A549 (cell line): ENCODE measurements around the gene FCSK. TPM values are rescaled to one million over a fixed set of nuclear protein-coding genes. Genes with fewer than 3 reads are reported as not detected.

Experiments used
- ATAC-seq, 2 experiments: fragments of 200-7000 bp in 1 of 2; fragments of >200 bp in 1 of 2; cut with Nextera tagmentation in 1 of 2; cut with Tn5 transposase in 1 of 2; 3 replicates each; pipeline versions ENCODE4 v1.8.0 to v1.9.1; 2018 to 2020; ENCODE audit warnings: mild to moderate bottlenecking in 1 of 2, moderate library complexity in 1 of 2
- CTCF ChIA-PET: fragments of 300-600 bp; sonication (Branson Sonifier 250); formaldehyde crosslinking; extraction: SDS; loops from one replicate; lab custom pipeline; 2021; ENCODE audit warnings: antibody characterized with exemption, inconsistent platforms; lab: Yijun Ruan, JAX
- POLR2A ChIA-PET: fragments of 350-600 bp; formaldehyde crosslinking; extraction: SDS; loops from one replicate; lab custom pipeline; 2021; ENCODE audit warnings: antibody characterized with exemption, inconsistent platforms; lab: Yijun Ruan, JAX
- DNase-seq, 2 experiments: peaks; one replicate each; pipeline versions ENCODE4 v3.0.0 to v3.0.0-alpha.2; 2011 to 2016; ENCODE audit warnings: low read depth in 1 of 2, low spot score in 1 of 2
- FAIRE-seq: peaks from 2 replicates; lab custom pipeline; 2011; peaks lifted over from hg19 to GRCh38; lab: Jason Lieb, UNC
- H3K27ac ChIP-seq, 2 experiments: fragments of >200 bp; sonication (Bioruptor Twin); formaldehyde crosslinking; 3 replicates each; pipeline ENCODE4 v1.5.1; 2016 to 2017
- H3K4me1 ChIP-seq: fragments of >200 bp; sonication (Bioruptor Twin); formaldehyde crosslinking; 3 replicates; pipeline ENCODE4 v1.6.1; 2016
- H3K4me2 ChIP-seq: fragments of >200 bp; sonication (Bioruptor Twin); formaldehyde crosslinking; 3 replicates; pipeline ENCODE4 v1.6.1; 2016
- H3K4me3 ChIP-seq: fragments of >200 bp; sonication (Bioruptor Twin); formaldehyde crosslinking; 3 replicates; pipeline ENCODE4 v1.5.1; 2016
- H3K9me3 ChIP-seq: fragments of >200 bp; sonication (Bioruptor Twin); formaldehyde crosslinking; 3 replicates; pipeline ENCODE4 v1.6.1; 2016
- BHLHE40 ChIP-seq: IDR thresholded peaks from 2 replicates; pipeline ENCODE4 v1.6.1; 2012; ENCODE audit warnings: low read depth, low read length, inconsistent platforms
- CEBPB ChIP-seq, 2 experiments: fragments of >200 bp in 1 of 2; sonication (Bioruptor Twin) in 1 of 2; formaldehyde crosslinking in 1 of 2; IDR thresholded peaks; 2 replicates each; pipeline ENCODE4 v1.6.1; 2012 to 2016
- EHF ChIP-seq: fragments of 250-450 bp; sonication (Bioruptor Pico); IDR thresholded peaks from 2 replicates; pipeline ENCODE4 v1.5.0; 2020; ENCODE audit warnings: mild to moderate bottlenecking
- EHMT2 ChIP-seq: fragments of 200-600 bp; sonication (generic); IDR thresholded peaks from 2 replicates; pipeline ENCODE4 v1.6.1; 2016; ENCODE audit warnings: antibody characterized with exemption, low read depth, mild to moderate bottlenecking, moderate library complexity
- EP300 ChIP-seq, 2 experiments: fragments of >200 bp; sonication (Bioruptor Twin); formaldehyde crosslinking; IDR thresholded peaks; 2 replicates in 1 of 2; 3 replicates in 1 of 2; pipeline ENCODE4 v1.6.1; 2016 to 2017
- FOXS1 ChIP-seq: fragments of 250-450 bp; sonication (Bioruptor Pico); IDR thresholded peaks from 2 replicates; pipeline ENCODE4 v1.5.0; 2020; ENCODE audit warnings: mild to moderate bottlenecking, moderate library complexity
- GATA3 ChIP-seq: IDR thresholded peaks from 2 replicates; pipeline ENCODE4 v1.6.1; 2012; ENCODE audit warnings: borderline replicate concordance
- HDAC2 ChIP-seq: fragments of 200-600 bp; sonication (generic); IDR thresholded peaks from 2 replicates; pipeline ENCODE4 v1.6.1; 2016
- HOXB13 ChIP-seq: fragments of 250-450 bp; sonication (Bioruptor Pico); IDR thresholded peaks from 2 replicates; pipeline ENCODE4 v1.5.0; 2020; ENCODE audit warnings: low read depth, mild to moderate bottlenecking, moderate library complexity
- JUN ChIP-seq, 2 experiments: fragments of >200 bp; sonication (Bioruptor Twin); formaldehyde crosslinking; IDR thresholded peaks; 2 replicates in 1 of 2; 3 replicates in 1 of 2; pipeline ENCODE4 v1.6.1; 2016 to 2017
- KDM5A ChIP-seq: fragments of 200-600 bp; sonication (generic); IDR thresholded peaks from 2 replicates; pipeline ENCODE4 v1.6.1; 2016; ENCODE audit warnings: antibody characterized with exemption, mild to moderate bottlenecking
- MAFK ChIP-seq: fragments of 450-650 bp; IDR thresholded peaks from 2 replicates; pipeline ENCODE4 v1.6.1; 2014; ENCODE audit not compliant: partially characterized antibody
- MAZ ChIP-seq: fragments of 150-350 bp; IDR thresholded peaks from 2 replicates; pipeline ENCODE4 v1.6.1; 2014; ENCODE audit warnings: antibody characterized with exemption, low read depth, low read length, borderline replicate concordance
- MYC ChIP-seq: IDR thresholded peaks from 2 replicates; pipeline ENCODE4 v1.6.1; 2012; ENCODE audit warnings: mild to moderate bottlenecking, inconsistent platforms, low read length, improper control_type of control experiment, borderline replicate concordance
- NFE2L2 ChIP-seq: fragments of 150-350 bp; conservative IDR thresholded peaks from 2 replicates; pipeline ENCODE4 v1.6.1; 2014; ENCODE audit warnings: low read length
- NPAS2 ChIP-seq: fragments of 250-450 bp; sonication (Bioruptor Pico); IDR thresholded peaks from 2 replicates; pipeline ENCODE4 v1.8.0; 2022; ENCODE audit warnings: mild to moderate bottlenecking, moderate library complexity, borderline replicate concordance
- PHF8 ChIP-seq: fragments of 200-600 bp; sonication (generic); IDR thresholded peaks from 2 replicates; pipeline ENCODE4 v1.6.1; 2016; ENCODE audit warnings: low read depth, mild to moderate bottlenecking, antibody characterized with exemption, moderate library complexity, borderline replicate concordance
- TFCP2L1 ChIP-seq: fragments of 250-450 bp; sonication (Bioruptor Pico); IDR thresholded peaks from 2 replicates; pipeline ENCODE4 v1.5.0; 2021; ENCODE audit warnings: mild to moderate bottlenecking
- TP53 ChIP-seq: fragments of 250-450 bp; sonication (Bioruptor Pico); IDR thresholded peaks from 2 replicates; pipeline ENCODE4 v1.5.0; 2021; ENCODE audit warnings: mild to moderate bottlenecking, moderate library complexity
- ZFP36 ChIP-seq: fragments of 450-650 bp; IDR thresholded peaks from 2 replicates; pipeline ENCODE4 v1.6.1; 2014; ENCODE audit warnings: borderline replicate concordance; ENCODE audit not compliant: partially characterized antibody
- whole genome bisulfite sequencing: methylation state at CpG from one replicate; pipeline ENCODE4 v1.1.6; 2017; ENCODE audit errors: missing lambda C conversion rate; 5-methylcytosine and 5-hydroxymethylcytosine counted together
- polyA plus RNA-seq, 4 experiments: library from polyadenylated mRNA; depleted of rRNA in 3 of 4; stranded (reverse); fragments of >200 nt; fragmentation: RNase III in 1 of 4; extraction: RNeasy Plus Mini Kit Qiagen cat#74134 plus additional on column Dnase treatment in 1 of 4; gene quantifications; 2 replicates in 3 of 4; 3 replicates in 1 of 4; pipeline ENCODE4 v1.2.3, GENCODE V29; 2011 to 2017
- TF ChIP-seq, protein P1 (sequence below): fragments of >200 bp; sonication (Bioruptor Twin); formaldehyde crosslinking; IDR thresholded peaks from 2 replicates; pipeline ENCODE4 v1.6.1; 2016
- TF ChIP-seq, protein P2 (sequence below): fragments of 150-350 bp; IDR thresholded peaks from 2 replicates; pipeline ENCODE4 v1.6.1; 2014; ENCODE audit warnings: low read depth, mild to moderate bottlenecking, low read length
- TF ChIP-seq, protein P3 (sequence below): fragments of 450-650 bp; IDR thresholded peaks from 2 replicates; pipeline ENCODE4 v1.6.1; 2014; ENCODE audit warnings: antibody characterized with exemption
- TF ChIP-seq, protein P4 (sequence below): IDR thresholded peaks from 2 replicates; pipeline ENCODE4 v1.6.1; 2012
- TF ChIP-seq, protein P5 (sequence below): fragments of 250-450 bp; sonication (Bioruptor Pico); IDR thresholded peaks from 2 replicates; pipeline ENCODE4 v1.5.0; 2020; ENCODE audit warnings: low read depth, mild to moderate bottlenecking, moderate library complexity
- TF ChIP-seq, protein P6 (sequence below): fragments of >200 bp; sonication (Bioruptor Twin); formaldehyde crosslinking; IDR thresholded peaks from 3 replicates; pipeline ENCODE4 v1.6.1; 2016
- TF ChIP-seq, protein P7 (sequence below): IDR thresholded peaks from 2 replicates; pipeline ENCODE4 v1.6.1; 2012; ENCODE audit warnings: low read depth, borderline replicate concordance

The FCSK gene
- polyA plus RNA-seq, 2 of the 4 experiments (the other 2 are of a cell fraction): 5.7 to 6.8 TPM

DNA sequence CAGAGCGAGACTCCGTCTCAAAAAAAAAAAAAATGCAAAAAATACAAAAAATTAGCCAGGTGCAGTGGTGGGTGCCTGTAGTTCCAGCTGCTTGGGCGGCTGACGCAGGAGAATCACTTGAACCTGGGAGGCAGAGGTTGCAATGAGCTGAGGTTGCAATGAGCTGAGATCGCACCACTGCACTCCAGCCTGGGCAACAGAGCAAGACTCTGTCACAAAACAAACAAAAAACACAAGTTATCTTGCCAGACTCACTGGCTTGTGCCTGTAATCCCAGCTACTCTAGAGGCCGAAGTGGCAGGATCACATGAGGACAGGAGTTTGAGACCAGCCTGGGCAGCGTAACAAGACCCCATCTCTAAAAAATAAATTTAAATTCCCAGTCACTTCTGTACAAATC lies 12.1 kb upstream of the FCSK start:
- Histone ChIP-seq H3K9me3 (no peaks in the 10 kb centered on the region), H3K4me3 (no peak overlapping the region), H3K4me2 (no peak overlapping the region), H3K27ac (no peak overlapping the region), H3K4me1 (peaks cover 16% of the 10 kb centered on the region)
- WGBS: 90% methylated on average over 7 of the region's 7 CpGs
- DNase-seq (no peak), FAIRE-seq (no peak), ATAC-seq (no peak)
- TF ChIP-seq ZFP36: no peak
- TF ChIP-seq JUN (IDR thresholded peaks at IDR 0.05): no peak
- no peak for TF ChIP-seq EHF (CRISPR knock-in tag)
- TF ChIP-seq, protein P1, sequence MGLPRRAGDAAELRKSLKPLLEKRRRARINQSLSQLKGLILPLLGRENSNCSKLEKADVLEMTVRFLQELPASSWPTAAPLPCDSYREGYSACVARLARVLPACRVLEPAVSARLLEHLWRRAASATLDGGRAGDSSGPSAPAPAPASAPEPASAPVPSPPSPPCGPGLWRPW: no peak
- no peak for TF ChIP-seq PHF8
- TF ChIP-seq FOXS1 (CRISPR knock-in tag): no peak
- no peak for TF ChIP-seq NFE2L2
- no peak for TF ChIP-seq MAZ
- TF ChIP-seq, protein P2, sequence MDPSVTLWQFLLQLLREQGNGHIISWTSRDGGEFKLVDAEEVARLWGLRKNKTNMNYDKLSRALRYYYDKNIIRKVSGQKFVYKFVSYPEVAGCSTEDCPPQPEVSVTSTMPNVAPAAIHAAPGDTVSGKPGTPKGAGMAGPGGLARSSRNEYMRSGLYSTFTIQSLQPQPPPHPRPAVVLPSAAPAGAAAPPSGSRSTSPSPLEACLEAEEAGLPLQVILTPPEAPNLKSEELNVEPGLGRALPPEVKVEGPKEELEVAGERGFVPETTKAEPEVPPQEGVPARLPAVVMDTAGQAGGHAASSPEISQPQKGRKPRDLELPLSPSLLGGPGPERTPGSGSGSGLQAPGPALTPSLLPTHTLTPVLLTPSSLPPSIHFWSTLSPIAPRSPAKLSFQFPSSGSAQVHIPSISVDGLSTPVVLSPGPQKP: no peak
- TF ChIP-seq EP300 (IDR thresholded peaks at IDR 0.05): no peak
- no peak for TF ChIP-seq MYC
- TF ChIP-seq, protein P3, sequence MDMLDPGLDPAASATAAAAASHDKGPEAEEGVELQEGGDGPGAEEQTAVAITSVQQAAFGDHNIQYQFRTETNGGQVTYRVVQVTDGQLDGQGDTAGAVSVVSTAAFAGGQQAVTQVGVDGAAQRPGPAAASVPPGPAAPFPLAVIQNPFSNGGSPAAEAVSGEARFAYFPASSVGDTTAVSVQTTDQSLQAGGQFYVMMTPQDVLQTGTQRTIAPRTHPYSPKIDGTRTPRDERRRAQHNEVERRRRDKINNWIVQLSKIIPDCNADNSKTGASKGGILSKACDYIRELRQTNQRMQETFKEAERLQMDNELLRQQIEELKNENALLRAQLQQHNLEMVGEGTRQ: no peak
- TF ChIP-seq KDM5A: no peak
- no peak for TF ChIP-seq NPAS2
- no peak for TF ChIP-seq HDAC2
- TF ChIP-seq, protein P4, sequence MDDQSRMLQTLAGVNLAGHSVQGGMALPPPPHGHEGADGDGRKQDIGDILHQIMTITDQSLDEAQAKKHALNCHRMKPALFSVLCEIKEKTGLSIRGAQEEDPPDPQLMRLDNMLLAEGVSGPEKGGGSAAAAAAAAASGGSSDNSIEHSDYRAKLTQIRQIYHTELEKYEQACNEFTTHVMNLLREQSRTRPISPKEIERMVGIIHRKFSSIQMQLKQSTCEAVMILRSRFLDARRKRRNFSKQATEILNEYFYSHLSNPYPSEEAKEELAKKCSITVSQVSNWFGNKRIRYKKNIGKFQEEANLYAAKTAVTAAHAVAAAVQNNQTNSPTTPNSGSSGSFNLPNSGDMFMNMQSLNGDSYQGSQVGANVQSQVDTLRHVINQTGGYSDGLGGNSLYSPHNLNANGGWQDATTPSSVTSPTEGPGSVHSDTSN: no peak
- TF ChIP-seq CEBPB (IDR thresholded peaks at IDR 0.05): no peak
- POLR2A ChIA-PET: no interaction called here
- CTCF ChIA-PET: interaction anchor here (0.8 to 2.2 kb wide), 3 partner anchors 18 to 28 kb away, joined by 3 to 8 read pairs (median 3); no protein-coding TSS in a partner anchor

DNA sequence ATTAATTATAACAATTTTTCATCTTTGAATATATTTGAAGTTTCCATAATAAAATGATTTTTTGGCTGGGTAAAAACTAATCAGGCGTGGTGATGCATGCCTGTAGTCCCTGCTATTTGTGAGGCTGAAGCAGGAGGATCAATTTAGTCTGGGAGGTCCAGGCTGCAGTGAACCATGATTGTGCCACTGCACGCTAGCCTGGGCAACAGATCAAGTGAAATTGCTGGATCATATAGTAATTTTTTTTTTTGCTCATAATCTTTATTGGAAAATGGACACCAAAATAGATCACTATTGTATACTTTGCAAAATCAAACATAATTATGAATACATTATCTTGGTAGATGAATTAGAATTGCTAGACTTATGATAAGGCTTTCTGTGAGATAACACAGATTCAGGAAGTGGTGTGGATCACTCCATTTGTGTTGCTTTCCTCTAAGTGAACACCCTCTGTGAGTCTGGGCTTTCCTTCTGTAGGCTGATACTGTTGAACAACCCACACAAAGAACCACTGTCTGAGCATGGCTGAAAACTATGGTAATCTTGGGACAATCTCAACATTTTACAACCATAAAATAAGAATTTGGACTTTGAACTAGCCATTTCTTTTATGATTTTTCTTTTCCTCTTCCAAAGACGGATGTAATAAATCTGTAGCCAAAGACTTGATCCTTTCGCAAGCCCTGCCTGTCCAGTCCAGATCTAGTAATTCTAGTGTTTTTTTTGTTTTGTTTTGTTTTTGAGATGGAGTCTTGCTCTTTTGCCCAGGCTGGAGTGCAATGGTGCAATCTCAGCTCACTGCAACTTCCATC lies 9.9 kb upstream of the FCSK start:
- no peak overlapping the region for H3K4me3 ChIP-seq
- H3K27ac ChIP-seq: no peak overlapping the region
- CTCF ChIA-PET: interaction anchor here (0.7 to 1.1 kb wide), 2 partner anchors 19 to 26 kb away, joined by 3 to 5 read pairs; no protein-coding TSS in a partner anchor
- peak in 1 of 2 experiments; percentile 27; a peak in 1 of 6 replicates for ATAC-seq
- POLR2A ChIA-PET: no interaction called here
- 84% methylated on average over 4 of the region's 4 CpGs for WGBS
- no peak for DNase-seq
- peaks cover 12% of the 10 kb centered on the region for H3K4me1 ChIP-seq
- no peaks in the 10 kb centered on the region for H3K9me3 ChIP-seq
- H3K4me2 ChIP-seq: 0 out of 3 replicates have a peak overlapping the region, but pooled peaks have one; percentile 26
- FAIRE-seq: no peak
- no peak for TF ChIP-seq MAZ
- TF ChIP-seq, protein P5, sequence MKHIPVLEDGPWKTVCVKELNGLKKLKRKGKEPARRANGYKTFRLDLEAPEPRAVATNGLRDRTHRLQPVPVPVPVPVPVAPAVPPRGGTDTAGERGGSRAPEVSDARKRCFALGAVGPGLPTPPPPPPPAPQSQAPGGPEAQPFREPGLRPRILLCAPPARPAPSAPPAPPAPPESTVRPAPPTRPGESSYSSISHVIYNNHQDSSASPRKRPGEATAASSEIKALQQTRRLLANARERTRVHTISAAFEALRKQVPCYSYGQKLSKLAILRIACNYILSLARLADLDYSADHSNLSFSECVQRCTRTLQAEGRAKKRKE (CRISPR knock-in tag): no peak
- TF ChIP-seq, protein P4: no peak
- no peak for TF ChIP-seq GATA3
- no peak for TF ChIP-seq PHF8
- no peak for TF ChIP-seq HDAC2
- no peak for TF ChIP-seq TFCP2L1
- TF ChIP-seq EHMT2: no peak
- TF ChIP-seq, protein P6, sequence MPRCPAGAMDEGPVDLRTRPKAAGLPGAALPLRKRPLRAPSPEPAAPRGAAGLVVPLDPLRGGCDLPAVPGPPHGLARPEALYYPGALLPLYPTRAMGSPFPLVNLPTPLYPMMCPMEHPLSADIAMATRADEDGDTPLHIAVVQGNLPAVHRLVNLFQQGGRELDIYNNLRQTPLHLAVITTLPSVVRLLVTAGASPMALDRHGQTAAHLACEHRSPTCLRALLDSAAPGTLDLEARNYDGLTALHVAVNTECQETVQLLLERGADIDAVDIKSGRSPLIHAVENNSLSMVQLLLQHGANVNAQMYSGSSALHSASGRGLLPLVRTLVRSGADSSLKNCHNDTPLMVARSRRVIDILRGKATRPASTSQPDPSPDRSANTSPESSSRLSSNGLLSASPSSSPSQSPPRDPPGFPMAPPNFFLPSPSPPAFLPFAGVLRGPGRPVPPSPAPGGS: no peak
- TF ChIP-seq TP53 (CRISPR knock-in tag): no peak
- no peak for TF ChIP-seq BHLHE40
- TF ChIP-seq, protein P7, sequence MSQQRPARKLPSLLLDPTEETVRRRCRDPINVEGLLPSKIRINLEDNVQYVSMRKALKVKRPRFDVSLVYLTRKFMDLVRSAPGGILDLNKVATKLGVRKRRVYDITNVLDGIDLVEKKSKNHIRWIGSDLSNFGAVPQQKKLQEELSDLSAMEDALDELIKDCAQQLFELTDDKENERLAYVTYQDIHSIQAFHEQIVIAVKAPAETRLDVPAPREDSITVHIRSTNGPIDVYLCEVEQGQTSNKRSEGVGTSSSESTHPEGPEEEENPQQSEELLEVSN: no peak
- TF ChIP-seq, protein P2: no peak
- TF ChIP-seq HOXB13 (CRISPR knock-in tag): no peak
- no peak for TF ChIP-seq MAFK
- TF ChIP-seq FOXS1 (CRISPR knock-in tag): no peak
